Stimulated activated naive CD4-positive, alpha-beta T cell (primary cell): ENCODE measurements around the gene RAP2A.

ENCODE experiments used
- DNase-seq, 6 experiments: peaks; one replicate each; lab custom pipeline; 2025; lab: John Stamatoyannopoulos, UW

The RAP2A gene

DNA sequence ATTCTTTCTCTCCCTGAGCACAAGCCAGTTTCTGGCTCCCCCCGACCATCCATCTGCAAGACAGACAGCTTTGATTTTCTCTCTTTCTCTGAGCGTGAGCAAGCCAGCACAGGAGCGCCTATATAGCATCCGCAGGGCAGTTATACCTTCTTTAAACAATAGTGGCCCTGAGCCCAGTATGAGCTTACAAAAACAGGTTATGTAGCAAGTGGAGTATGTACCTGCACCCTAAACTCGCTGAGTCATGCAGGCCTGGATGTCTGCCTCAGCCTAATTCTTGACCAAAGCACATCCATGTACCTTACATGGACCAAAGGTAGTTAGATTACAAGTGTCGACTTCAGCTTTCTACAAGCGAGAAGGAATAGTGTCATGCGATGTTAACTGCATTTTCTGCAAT, 61.7 kb downstream of the RAP2A start:
- no peak for DNase-seq

GRCh38 chr13:97496511-97496910, 62.5 kb downstream of the RAP2A start:
- DNase-seq: no peak

- DNase-seq: no peak
Observed at GRCh38 chr13:97497400-97497799, 63.4 kb downstream of the RAP2A start.

- DNase-seq: no peak
Observed at GRCh38 chr13:97498419-97498818, 64.5 kb downstream of the RAP2A start.

DNA sequence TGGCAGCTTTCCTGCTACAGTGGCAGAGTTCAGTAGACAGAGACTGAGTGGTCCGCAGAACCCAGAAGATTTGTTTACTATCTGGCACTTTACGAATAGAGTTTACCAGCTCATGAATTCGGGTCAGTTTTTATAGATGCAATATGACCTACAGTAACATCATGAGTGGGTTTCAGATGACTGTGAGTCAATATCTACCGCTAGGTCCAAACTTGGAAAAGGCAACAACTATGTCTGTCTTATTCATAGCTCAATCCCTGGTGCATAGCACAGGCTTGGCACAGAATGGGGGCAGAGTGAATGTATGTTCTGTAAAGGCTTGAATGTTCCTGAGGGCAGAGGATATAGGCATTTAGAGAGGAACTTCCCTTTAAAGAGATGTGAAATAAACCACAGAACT, 65.2 kb downstream of the RAP2A start:
- no peak for DNase-seq

DNA sequence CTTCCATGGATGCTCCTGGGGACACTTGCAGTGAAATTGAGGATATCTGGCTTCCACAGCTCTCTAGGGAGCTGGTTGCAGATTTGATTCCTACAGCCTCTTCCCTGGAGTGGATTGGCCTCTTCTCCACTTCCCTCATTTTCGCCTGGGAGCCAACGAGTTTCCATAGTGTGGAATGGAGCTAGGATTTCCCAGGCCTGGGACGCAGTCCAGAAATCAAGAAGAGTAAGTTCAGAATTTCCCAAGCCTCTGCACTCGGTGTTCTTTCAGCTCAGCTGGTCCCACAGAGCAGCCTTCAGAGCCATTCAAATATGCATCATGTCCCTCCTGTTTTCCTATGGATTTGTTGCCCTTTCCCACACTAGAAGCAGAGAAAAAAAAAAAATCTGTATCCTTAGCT, 68.2 kb downstream of the RAP2A start:
- DNase-seq: no peak

GRCh38 chr13:97502706-97503105, 68.7 kb downstream of the RAP2A start:
- no peak for DNase-seq

DNA sequence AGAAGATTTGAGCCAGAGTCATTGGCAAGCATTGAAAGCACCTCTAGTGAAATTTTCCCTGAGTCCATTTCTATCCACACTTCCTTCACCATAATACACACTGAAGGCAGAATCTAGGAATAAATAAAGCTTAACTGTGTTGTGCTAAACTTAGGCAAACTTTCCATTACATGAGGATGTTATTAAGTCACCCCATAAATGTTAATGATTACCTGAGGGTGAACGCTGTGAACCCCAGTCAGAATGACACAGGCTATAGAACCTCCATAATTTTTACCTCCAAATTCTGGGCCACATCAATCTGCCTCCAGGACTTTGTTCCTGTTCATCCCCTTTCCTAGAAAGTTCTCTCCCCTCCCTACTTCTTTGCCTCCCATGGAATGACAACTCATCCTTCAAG, 71.0 kb downstream of the RAP2A start:
- no peak for DNase-seq

DNA sequence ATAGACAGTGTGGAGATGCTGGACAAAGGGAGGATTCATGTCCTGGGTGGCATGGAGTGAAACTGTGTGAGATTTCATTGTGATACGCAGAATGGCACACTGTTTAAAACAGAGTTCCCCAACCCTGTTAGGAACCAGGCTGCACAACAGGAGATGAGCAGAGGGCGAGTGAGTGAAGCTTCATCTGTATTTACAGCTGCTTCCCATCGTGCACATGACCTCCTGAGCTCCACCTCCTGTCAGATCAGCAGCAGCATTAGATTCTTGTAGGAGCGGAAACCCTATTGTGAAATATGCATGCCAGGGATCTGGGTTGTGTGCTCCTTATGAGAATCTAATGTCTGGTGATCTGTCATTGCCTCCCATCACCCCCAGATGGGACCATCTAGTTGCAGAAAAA, 72.5 kb downstream of the RAP2A start:
- DNase-seq: no peak

DNA sequence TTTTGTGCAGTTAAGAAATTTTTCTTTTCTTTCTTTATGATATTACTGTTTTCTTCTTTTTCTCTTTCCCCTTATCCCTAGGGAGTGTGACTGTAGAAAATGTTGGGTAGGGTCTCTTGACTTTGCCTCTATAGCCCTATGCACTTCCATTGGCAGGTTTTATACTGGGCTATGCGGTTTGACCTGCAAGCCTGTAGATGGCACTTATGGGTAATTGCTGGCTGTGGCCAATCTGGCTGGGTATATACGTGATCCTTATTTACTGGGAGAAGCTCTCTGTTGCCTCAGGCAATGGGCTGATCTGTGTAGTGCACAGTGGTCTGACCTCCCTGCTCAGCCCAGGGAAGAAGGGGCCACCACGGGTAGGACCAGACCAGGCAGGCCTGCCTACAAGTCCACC, 78.8 kb downstream of the RAP2A start:
- DNase-seq: no peak

DNA sequence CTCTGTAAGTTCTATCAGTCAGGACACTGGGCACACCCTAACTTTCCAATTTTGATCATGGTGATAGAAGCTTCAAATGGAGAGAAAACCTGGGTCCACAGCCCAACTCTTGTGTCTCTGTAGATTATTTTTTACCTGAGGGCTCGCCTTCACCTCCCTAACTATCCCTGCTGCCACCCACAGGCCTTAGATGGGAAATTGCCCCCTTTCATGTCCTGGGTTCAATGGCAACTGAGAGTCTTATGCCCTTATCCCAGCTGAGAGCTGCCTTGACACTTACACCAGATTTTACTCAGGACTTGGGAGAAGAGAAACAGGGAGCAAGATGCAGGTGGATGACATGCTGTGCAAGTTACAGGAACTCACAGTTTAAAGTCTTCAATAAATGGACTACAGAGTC, 81.7 kb downstream of the RAP2A start:
- DNase-seq: no peak

DNA sequence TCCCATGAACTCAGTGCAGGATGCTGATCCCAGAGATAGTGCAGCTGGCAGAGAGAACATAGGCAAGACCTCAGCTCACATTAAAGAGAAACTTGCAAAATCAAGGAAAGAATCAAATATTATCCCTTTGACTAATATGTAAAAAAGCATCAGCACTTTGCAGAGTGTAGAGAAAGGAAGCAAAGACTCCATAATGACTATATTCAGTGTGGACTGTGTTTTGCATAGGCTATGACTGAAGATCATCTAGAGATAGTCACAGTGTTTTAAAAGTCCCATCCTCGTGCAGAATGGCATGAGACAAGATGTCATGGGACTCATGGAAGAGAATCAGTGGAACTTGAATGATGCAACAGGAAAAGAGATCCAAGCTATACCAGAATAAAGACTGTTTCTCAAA, 84.0 kb downstream of the RAP2A start:
- no peak for DNase-seq
